Psoas muscle (tissue), 8 donors: ENCODE data around the gene RTN4RL2. TPM values are rescaled to one million over a fixed set of nuclear protein-coding genes. Genes with fewer than 3 reads are reported as not detected.
"Not testable (repeated sequence)": the region's sequence is repeated elsewhere in the genome, so short reads cannot be mapped to it uniquely, and the experiment has no call there.

Source experiments
- ATAC-seq, 4 donors: fragments of 200-7000 bp; cut with Tn5 transposase; one replicate each; pipeline ENCODE4 v1.9.1; 2020; ENCODE audit warnings: moderate library complexity in 3 of 4, mild to moderate bottlenecking in 2 of 4
- DNase-seq, 2 donors: peaks; one replicate each; pipeline ENCODE4 v3.0.0-alpha.2; 2020
- H3K27ac ChIP-seq: fragments of 200-600 bp; one replicate; pipeline ENCODE4 v1.8.0; 2022
- H3K27me3 ChIP-seq, 3 donors: fragments of 200-600 bp in 1 of 3; one replicate each; pipeline versions ENCODE4 v1.6.1 to v1.8.0; 2013 to 2022; ENCODE audit warnings: low read length in 2 of 3, mild to moderate bottlenecking in 2 of 3, moderate library complexity in 1 of 3; ENCODE audit not compliant: insufficient read depth in 3 of 3
- H3K36me3 ChIP-seq, 2 donors: fragments of 200-600 bp in 1 of 2; one replicate each; pipeline versions ENCODE4 v1.6.1 to v1.8.0; 2013 to 2022; ENCODE audit warnings: low read depth in 1 of 2, mild to moderate bottlenecking in 1 of 2, moderate library complexity in 1 of 2; ENCODE audit not compliant: insufficient read depth in 1 of 2
- H3K4me1 ChIP-seq: fragments of 200-600 bp; one replicate; pipeline ENCODE4 v1.8.0; 2022
- H3K4me3 ChIP-seq: fragments of 200-600 bp; one replicate; pipeline ENCODE4 v1.8.0; 2022; ENCODE audit warnings: mild to moderate bottlenecking
- H3K9me3 ChIP-seq: fragments of 200-600 bp; one replicate; pipeline ENCODE4 v1.8.0; 2022
- WGBS, 3 donors: extraction: QIAGEN DNeasy Blood & Tissue Kit; methylation state at CpG; one replicate each; pipeline versions ENCODE4 v1.1.6 to v1.1.7; 2013; 5-methylcytosine and 5-hydroxymethylcytosine counted together
- intact Hi-C, 2 donors: fragments of 100-400 bp; cut with DNase I; formaldehyde crosslinking; loops; one replicate each; pipeline versions ENCODE4 v1.11.0 to v1.14.2; 2022
- polyA plus RNA-seq, 3 donors: library from polyadenylated mRNA; stranded (reverse); fragments of 200-250 nt; gene quantifications; one replicate each; pipeline ENCODE4 v1.2.3, GENCODE V29; 2013
- total RNA-seq, 4 donors: library from RNA; stranded (reverse); fragmentation: NEBNext Ultra II Directional in 2 of 4; extraction: Animal tissue kit (Norgen Biotek cat#: 25700) in 2 of 4; gene quantifications; one replicate each; pipeline versions ENCODE4 v1.2.1 to v1.2.4, GENCODE V29; 2021 to 2023
- TF ChIP-seq, protein P1 (sequence below): fragments of 200-600 bp; IDR thresholded peaks from one replicate; pipeline ENCODE4 v1.8.0; 2022; ENCODE audit warnings: antibody characterized with exemption
- donor health status: healthy with polysubstance abuse.
- donor health status: DM: no; HTN: no; CAD: no; lungs with moderate emphysema.
- donor health status: Bipolar disorder and iron deficiency.
- donor health status: healthy.
- donor health status: DM: yes; HTN: yes; CAD: no.
- donor health status: DM: no; HTN: no; CAD: no.
- donor health status: DM: no; HTN: no; CAD: no.
- donor health status: DM: yes; HTN: yes; CAD: no.

RTN4RL2 gene
- total and polyA plus RNA-seq, 7 donors, result 0.44 to 1.1 (median 0.77) TPM

DNA sequence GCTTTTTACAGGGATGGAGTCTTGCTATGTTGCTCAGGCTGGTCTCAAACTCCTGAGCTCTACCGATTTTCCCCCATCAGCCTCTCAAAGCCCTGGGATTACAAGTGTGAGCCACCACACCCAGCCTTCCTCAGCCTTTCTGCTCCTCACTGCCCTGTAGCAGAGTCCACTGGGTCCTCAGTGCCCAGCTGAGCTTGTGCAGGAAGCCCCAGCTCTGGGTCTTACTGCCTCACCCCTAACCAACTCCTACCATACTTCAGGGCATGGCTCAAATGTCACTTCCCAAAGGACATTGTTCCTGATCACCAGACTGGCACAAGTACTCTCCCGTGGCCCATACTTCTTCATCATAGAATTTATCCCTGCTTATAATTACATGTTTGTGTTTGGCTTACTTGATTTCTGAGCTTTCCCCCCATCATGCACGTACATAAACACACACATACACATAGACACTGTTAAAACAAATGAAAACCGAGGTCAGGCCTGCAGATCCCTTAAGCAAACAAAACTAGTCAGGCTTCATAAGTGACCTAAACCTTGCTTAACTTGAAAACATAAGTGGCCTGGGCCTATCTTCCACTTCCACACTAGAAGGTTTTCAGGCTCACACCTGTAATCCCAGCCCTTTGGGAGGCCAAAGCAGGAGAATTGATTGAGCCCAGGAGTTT is 19.4 kb upstream of the RTN4RL2 start:
- ATAC-seq, result no peak
- TF ChIP-seq, protein P1, sequence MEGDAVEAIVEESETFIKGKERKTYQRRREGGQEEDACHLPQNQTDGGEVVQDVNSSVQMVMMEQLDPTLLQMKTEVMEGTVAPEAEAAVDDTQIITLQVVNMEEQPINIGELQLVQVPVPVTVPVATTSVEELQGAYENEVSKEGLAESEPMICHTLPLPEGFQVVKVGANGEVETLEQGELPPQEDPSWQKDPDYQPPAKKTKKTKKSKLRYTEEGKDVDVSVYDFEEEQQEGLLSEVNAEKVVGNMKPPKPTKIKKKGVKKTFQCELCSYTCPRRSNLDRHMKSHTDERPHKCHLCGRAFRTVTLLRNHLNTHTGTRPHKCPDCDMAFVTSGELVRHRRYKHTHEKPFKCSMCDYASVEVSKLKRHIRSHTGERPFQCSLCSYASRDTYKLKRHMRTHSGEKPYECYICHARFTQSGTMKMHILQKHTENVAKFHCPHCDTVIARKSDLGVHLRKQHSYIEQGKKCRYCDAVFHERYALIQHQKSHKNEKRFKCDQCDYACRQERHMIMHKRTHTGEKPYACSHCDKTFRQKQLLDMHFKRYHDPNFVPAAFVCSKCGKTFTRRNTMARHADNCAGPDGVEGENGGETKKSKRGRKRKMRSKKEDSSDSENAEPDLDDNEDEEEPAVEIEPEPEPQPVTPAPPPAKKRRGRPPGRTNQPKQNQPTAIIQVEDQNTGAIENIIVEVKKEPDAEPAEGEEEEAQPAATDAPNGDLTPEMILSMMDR, result no peak
- intact Hi-C loops, result no loop called here
- Histone ChIP-seq H3K9me3 (no peaks in the 10 kb centered on the region), H3K4me3 (no peak overlapping the region), H3K36me3 (no peaks in the 10 kb centered on the region), H3K4me1 (no peaks in the 10 kb centered on the region), H3K27ac (no peak overlapping the region), H3K27me3 (peaks cover 0 to 1% (median 0%) of the 10 kb centered on the region in 3 donors)
- no peak for DNase-seq
- 81 to 89% (median 85%) methylated on average over 4 of the region's 4 CpGs for WGBS, 3 donors

DNA sequence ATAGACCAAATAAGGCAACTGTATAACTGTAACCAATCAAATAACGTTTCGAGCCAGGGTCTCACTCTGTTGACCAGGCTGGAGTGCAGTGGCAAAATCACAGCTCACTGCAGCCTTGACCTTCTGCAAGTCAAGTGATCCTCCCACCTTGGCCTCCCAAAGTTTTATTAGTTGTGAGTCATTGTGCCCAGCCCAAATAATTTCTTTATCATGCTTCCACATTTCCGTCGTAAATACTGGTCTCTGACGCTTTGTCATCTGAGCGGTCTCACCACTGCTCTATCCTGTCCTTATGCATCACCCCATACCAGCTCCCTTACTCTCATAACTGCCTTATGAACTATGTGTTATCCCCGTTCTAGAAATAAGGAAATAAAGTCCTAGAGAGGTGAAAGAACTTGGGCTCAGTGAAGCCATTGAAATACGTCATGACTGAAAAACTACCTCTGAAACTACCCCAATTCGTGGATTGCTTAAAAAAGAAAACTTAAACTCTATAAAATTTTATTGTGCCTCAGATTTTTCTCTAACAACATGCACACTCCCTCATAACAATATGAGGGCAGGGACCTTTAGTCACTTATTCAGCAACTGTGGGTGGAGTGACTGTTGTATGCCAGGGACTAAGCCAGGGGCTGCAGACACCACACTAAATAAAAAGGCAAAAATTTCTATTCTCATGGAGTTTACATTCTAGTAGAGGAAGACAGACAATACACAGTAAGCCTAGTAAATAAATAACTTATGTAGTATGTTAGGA is 15.8 kb upstream of the RTN4RL2 start:
- H3K4me1 ChIP-seq, result no peaks in the 10 kb centered on the region
- peaks cover 0 to 6% (median 1%) of the 10 kb centered on the region in 3 donors for H3K27me3 ChIP-seq
- ATAC-seq (no peak), DNase-seq (no peak)
- intact Hi-C loops, result no loop called here
- 74 to 82% (median 78%) methylated on average over 9 of the region's 9 CpGs for WGBS, 3 donors
- H3K4me3 ChIP-seq, result no peak overlapping the region
- H3K9me3 ChIP-seq, result no peaks in the 10 kb centered on the region
- TF ChIP-seq, protein P1, result no peak
- H3K36me3 ChIP-seq, result no peaks in the 10 kb centered on the region
- H3K27ac ChIP-seq, result no peak overlapping the region

DNA sequence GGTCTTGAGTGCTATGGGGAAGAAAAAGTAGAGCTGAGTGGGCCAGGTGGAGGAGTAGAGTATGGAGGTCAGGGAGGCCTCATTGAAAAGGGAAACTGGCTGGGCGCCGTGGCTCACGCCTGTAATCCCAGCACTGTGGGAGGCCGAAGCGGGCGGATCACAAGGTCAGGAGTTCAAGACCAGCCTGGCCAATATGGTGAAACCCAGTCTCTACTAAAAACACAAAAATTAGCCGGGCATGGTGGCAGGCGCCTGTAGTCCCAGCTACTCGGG is 15.3 kb upstream of the RTN4RL2 start:
- H3K4me1 ChIP-seq, H3K27me3 ChIP-seq, H3K9me3 ChIP-seq, H3K27ac ChIP-seq, intact Hi-C loops, ATAC-seq, DNase-seq, H3K36me3 ChIP-seq, H3K4me3 ChIP-seq: not testable (repeated sequence)
- WGBS, 3 donors, result 73 to 89% (median 76%) methylated on average over 9 of the region's 9 CpGs

DNA sequence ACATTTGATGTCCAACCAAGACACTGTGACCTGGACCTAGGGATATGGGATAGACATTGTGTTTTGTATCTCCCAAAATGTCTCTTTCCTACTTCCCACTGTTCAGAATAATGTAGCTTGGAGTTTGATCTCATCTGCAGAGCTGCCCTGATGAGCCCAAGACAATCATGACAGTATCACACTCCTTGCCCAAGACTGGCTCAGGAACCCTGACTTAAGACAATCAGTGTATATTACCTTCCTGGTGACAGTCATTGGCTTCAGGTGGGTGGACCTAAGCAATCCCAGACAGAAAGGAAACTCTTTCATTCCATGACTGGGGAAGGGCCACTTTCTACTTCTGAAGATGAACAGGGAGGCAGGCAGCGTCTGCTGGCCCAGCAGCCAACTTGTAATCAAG is 14.3 kb upstream of the RTN4RL2 start:
- intact Hi-C loops, result no loop called here
- ATAC-seq (no peak), DNase-seq (no peak)
- TF ChIP-seq, protein P1, result no peak
- H3K36me3 ChIP-seq, result no peaks in the 10 kb centered on the region
- H3K27me3 ChIP-seq, result peaks cover 0 to 12% (median 1%) of the 10 kb centered on the region in 3 donors
- no peak overlapping the region for H3K4me3 ChIP-seq
- H3K4me1 ChIP-seq, result no peaks in the 10 kb centered on the region
- 61 to 73% (median 65%) methylated on average over 1 of the region's 1 CpG for WGBS, 3 donors
- H3K9me3 ChIP-seq, result no peaks in the 10 kb centered on the region
- H3K27ac ChIP-seq, result no peak overlapping the region

DNA sequence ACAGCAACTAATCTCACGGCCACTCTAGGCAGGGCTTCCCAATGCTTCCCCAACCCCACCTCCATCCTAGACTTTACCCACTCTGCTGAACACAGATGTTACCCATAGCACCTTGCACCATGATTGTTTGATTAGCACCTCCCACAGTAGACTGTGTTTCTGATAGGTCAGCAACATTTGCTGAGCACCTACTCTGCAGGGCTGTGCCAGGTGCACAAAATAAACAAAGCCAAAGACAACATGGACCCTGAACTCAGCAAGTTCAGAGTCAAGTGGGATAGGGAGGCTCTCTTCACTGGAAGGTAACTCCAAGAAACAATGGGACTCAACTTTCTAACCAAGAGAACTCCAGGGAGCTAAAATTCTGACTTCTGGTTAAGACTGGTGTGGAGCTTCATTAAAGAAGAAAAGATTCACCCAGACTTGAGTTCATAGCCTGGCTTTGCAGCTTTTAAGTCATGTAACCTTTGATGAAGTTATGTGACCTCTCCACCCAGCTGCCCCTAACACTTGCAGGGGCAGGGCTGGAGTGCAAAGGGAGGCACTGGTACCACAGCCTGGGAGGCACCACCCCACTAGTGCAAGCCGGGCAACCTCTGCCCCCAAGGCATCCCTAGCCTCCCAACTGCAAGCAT is 6.7 kb upstream of the RTN4RL2 start:
- TF ChIP-seq, protein P1, result no peak
- DNase-seq, result no peak
- Histone ChIP-seq H3K36me3 (no peaks in the 10 kb centered on the region), H3K27me3 (peaks cover 0 to 16% (median 1%) of the 10 kb centered on the region in 3 donors), H3K4me3 (no peak overlapping the region), H3K4me1 (peaks cover 7% of the 10 kb centered on the region), H3K27ac (no peak overlapping the region), H3K9me3 (no peaks in the 10 kb centered on the region)
- WGBS, 3 donors, result 78 to 81% (median 81%) methylated on average over 2 of the region's 2 CpGs
- ATAC-seq, result no peak
- intact Hi-C loops, result no loop called here
